Activated CD4-positive, alpha-beta T cell treated with anti-CD3 and anti-CD28 coated beads for 48 hours (primary cell): ENCODE results near the gene OR2AE1.

Experiments
- DNase-seq: peaks from one replicate; pipeline ENCODE4 v3.0.0-alpha.2; 2020

OR2AE1 gene

GRCh38 chr7:99855236-99855635, 21.6 kb downstream of the OR2AE1 start:
- no peak for DNase-seq

- no peak for DNase-seq
Observed at GRCh38 chr7:99848420-99849216, 28.2 kb downstream of the OR2AE1 start.

- no peak for DNase-seq
Observed at GRCh38 chr7:99844328-99844727, 32.5 kb downstream of the OR2AE1 start.

DNA sequence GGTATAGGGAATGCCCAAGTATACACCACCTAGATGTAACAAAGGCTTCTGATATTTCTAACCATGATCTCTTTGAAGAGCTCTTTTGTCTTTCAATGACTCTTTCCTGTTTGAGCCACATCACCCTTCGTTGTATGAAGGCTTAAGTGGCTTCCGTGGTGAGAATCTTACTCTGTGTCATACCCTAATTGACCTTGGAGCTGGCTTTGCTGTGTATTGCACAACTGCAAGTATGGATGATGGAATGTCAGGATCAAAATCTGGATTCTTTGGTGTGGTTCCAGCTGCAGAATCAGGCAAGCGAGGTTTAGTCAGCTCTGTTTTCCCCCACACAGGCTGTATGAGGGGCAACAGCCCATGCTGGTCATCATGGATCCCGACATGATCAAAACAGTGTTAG, 33.0 kb downstream of the OR2AE1 start:
- DNase-seq, result no peak

- no peak for DNase-seq
Observed at GRCh38 chr7:99842926-99843325, 33.9 kb downstream of the OR2AE1 start.

DNA sequence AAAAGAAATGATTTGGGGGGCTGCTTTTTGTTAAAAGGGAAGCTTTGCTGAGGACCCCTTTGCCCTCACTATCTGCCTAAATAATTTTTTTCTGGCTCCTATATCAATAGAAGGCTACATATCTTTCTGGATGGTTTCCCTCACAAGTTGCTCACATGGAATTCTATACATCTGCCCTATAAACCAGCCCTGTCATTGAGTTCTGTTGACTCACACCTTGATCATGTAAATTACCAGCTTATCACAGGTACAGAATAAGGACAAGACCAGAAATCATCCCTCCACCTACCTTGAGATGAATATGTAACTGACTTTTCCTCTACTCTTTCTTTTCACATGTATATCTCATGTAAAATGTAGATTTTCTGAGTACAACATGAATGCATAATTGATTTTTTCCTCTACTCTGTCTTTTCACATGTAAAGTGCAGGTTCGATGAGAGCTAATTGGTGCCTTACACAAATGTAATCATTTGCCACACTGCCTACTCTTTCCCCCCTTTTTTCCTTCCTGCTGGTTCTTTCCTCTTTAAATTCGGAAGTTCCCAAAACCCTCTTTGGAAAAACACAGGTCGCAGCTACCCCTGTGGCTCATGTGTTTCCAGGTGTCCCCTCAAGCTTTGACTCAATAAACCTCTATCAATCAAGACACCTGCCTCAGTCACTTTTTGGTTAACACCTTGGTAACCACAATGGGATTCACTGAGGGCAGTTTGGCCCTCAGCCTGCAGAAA, 36.5 kb downstream of the OR2AE1 start:
- no peak for DNase-seq

DNA sequence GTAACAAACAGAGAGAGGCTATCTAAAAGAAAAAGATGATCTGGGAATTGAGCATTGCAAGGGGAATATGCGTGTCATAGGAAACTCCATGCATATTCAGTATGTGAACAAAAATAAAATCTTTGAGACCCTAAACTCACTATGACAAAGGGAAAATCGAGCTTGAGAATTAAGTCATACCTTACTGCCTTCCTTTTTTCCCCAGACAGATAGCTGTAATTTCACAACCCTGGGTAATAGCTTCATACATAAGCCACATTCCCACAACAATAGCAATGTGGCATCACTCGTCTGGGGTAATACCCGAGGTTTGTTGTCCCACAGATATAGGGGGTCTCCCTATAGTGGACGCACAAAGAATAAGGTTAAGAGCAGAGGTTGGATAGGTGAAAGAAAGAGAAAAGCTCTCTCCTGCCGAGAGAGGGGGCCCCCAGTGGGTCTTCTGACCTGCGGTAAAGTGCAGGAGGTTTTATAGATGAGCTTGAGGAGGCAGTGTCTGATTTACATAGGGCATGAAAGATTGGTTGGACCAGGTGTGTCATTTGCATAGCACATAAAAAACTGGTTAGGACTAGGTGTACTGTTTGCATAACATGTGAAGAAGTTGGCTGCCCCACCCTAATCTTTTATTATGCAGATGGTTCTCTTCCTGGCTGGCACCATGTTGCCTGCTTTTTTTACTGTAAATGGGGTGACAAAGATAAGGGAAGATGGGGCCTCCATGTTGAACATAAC, 37.4 kb downstream of the OR2AE1 start:
- no peak for DNase-seq

DNA sequence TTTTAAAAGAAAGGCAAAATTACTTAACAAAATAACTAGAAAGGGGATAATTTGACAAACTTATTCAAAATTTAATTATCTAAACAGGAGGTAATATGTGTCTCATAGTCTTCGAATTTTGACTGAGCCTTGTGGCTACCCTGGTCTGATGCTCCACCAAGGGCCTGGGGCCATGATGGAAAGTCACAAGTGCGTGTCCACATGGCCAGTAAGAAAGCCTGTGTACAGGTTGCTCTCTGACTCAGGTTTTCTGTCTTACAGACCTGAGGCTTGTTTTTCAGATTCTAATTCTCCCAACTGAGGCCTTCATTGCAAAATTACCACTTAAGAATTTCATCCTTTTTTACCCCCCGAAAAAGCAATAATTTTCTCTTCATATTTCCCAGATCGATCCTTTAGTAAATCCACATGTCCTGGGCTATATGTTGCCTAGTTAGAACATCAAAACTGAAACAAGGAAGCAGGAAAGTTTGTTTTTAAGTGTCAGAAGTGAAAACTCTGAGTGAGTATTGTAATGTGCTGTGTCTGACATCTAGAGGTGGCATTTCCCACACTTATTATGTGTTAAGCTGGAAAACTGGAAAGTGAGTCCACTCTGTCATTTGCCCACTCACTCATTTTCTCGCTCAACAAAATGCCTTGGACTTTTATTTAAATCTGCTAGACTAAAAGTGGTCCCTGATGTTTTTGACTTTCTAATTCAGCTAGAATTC, 39.0 kb downstream of the OR2AE1 start:
- DNase-seq, result no peak

DNA sequence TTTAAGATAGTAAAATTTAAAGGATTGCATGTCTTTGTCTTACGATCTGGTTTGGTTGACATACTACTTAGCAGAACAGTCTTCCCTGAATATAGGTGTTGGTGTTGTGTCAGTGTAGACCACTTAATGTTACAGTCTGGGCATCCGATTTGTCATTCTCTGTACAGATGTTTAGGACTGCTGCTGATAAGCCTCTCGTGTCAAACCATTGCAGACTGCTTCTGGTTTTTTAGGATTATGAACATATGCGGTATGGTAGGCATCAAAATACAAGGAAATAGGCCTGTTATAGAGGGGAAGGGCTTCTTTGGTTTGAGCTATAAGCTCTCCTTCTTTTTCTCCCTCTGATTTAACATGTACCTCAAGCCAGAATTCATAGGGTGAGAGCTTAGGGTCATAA, 41.6 kb downstream of the OR2AE1 start:
- DNase-seq, result no peak

- no peak for DNase-seq
Observed at GRCh38 chr7:99834382-99834781, 42.5 kb downstream of the OR2AE1 start.

DNA sequence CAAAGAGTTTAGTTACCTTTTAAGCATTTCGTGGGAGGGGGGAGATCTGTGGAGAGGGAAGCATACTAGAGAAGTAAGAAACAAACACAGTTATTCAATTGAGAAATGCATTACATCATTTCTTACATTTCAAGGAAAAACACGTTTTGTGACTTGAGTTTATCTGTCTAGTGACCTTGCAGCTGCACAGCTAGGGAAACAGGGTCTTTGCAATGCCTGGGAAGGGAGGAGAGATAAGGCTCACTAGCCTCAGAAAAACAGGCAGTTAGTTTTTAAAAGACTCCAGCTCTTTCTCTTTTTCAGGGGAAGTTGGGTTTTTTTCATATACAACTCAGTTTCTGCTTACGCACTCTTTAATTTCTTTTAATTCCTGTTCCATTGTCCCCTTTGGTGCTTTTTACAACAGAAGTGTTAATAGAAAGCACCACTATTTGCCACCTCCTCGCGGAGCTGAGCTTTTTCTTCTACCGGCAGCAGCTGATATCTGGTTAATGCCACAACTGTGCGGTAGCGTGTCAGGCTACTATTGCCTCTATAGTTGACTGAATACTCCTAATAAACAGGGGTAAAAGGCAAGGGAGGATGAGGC, 43.5 kb downstream of the OR2AE1 start:
- DNase-seq, result no peak

DNA sequence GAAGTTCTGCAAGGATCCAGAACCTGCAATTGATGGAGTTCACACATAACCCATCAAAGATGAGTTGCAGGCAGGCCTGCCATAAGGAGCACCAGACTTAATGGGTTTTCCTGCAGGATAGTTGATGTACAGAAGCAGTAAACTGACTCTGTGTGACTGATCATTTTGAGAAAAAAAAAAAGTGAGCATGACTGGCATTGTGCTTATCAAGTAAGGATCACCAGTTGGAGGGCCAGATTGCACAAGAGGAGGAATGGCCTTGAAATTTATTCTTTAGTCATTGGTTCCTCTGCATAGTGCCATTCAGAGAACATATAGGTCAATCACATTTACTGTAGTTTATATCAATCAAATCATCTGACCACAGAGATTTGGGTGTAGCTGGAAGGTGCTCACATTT, 45.2 kb downstream of the OR2AE1 start:
- no peak for DNase-seq

- no peak for DNase-seq
Observed at GRCh38 chr7:99829524-99830160, 47.2 kb downstream of the OR2AE1 start.

- DNase-seq, result no peak
Observed at GRCh38 chr7:99828811-99829210, 48.0 kb downstream of the OR2AE1 start.

- DNase-seq, result no peak
Observed at GRCh38 chr7:99827040-99827778, 49.6 kb downstream of the OR2AE1 start.
